DMS79 (cell line): ENCODE data around the gene CDK9.

Source experiments
- DNase-seq: peaks from one replicate; lab custom pipeline; 2025; lab: John Stamatoyannopoulos, UW

CDK9 gene

GRCh38 chr9:127803507-127804352 lies 17.9 kb downstream of the CDK9 start:
- peak; percentile 51 for DNase-seq

GRCh38 chr9:127805620-127806019 lies 19.8 kb downstream of the CDK9 start:
- DNase-seq: no peak

GRCh38 chr9:127806871-127807270 lies 21.0 kb downstream of the CDK9 start:
- no peak for DNase-seq

- DNase-seq: no peak
Observed at GRCh38 chr9:127808347-127809001, 22.6 kb downstream of the CDK9 start.

GRCh38 chr9:127809002-127809539 lies 23.2 kb downstream of the CDK9 start:
- DNase-seq: no peak

- DNase-seq: no peak
Observed at GRCh38 chr9:127809540-127810377, 23.9 kb downstream of the CDK9 start.

- no peak for DNase-seq
Observed at GRCh38 chr9:127810378-127811187, 24.7 kb downstream of the CDK9 start.

GRCh38 chr9:127812011-127812410 lies 26.2 kb downstream of the CDK9 start:
- no peak for DNase-seq

GRCh38 chr9:127812936-127813675 lies 27.3 kb downstream of the CDK9 start:
- DNase-seq: no peak

- no peak for DNase-seq
Observed at GRCh38 chr9:127813686-127814226, 27.9 kb downstream of the CDK9 start.

- DNase-seq: no peak
Observed at GRCh38 chr9:127814619-127815511, 29.0 kb downstream of the CDK9 start.

- DNase-seq: no peak
Observed at GRCh38 chr9:127815512-127816361, 29.9 kb downstream of the CDK9 start.

GRCh38 chr9:127816362-127816725 lies 30.5 kb downstream of the CDK9 start:
- no peak for DNase-seq

GRCh38 chr9:127816728-127817127 lies 30.9 kb downstream of the CDK9 start:
- no peak for DNase-seq

GRCh38 chr9:127817881-127818434 lies 32.1 kb downstream of the CDK9 start:
- no peak for DNase-seq

GRCh38 chr9:127818574-127818973 lies 32.7 kb downstream of the CDK9 start:
- no peak for DNase-seq

- no peak for DNase-seq
Observed at GRCh38 chr9:127822108-127822507, 36.3 kb downstream of the CDK9 start.
